Coronary artery (tissue), 2 donors: Measurements from ENCODE around the gene TMEM273.
A peak's percentile ranks its signal among the peaks of the same experiment; 100 is the strongest.

ENCODE experiments used
- DNase-seq: peaks from one replicate; pipeline ENCODE4 v3.0.0-alpha.2; 2017; ENCODE audit warnings: low spot score
- H3K27ac ChIP-seq, 2 donors: fragments of 200-600 bp; sonication (generic); one replicate each; pipeline ENCODE4 v1.5.1; 2016 to 2019
- H3K4me3 ChIP-seq: fragments of 200-600 bp; sonication (generic); 2 replicates; pipeline ENCODE4 v1.5.1; 2016; ENCODE audit warnings: mild to moderate bottlenecking, moderate library complexity
- CTCF ChIP-seq: fragments of 200-600 bp; sonication (generic); IDR thresholded peaks from one replicate; pipeline ENCODE4 v1.5.1; 2019; ENCODE audit warnings: antibody characterized with exemption

The TMEM273 gene, protein sequence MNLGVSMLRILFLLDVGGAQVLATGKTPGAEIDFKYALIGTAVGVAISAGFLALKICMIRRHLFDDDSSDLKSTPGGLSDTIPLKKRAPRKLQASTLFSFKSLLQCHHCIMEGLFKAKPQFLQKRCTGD

GRCh38 chr10:49187950-49188761, at the start of gene TMEM273:
Gene TMEM273 (minus strand): TSS chr10:49188391. CDS start chr10:49188336, 55 bp downstream.
- no peak for TF ChIP-seq CTCF
- Histone ChIP-seq H3K27ac (peak within 1 kb of the TSS in 1 of 2 donors; percentile 78), H3K4me3 (peak within 1 kb of the TSS; percentile 64)
- DNase-seq = peak; percentile 75

GRCh38 chr10:49237985-49238384, 49.8 kb upstream of the TMEM273 start:
- no peak overlapping the region for H3K4me3 ChIP-seq
- no peak for TF ChIP-seq CTCF
- no peak overlapping the region for H3K27ac ChIP-seq
- DNase-seq = no peak

GRCh38 chr10:49235392-49235791, 47.2 kb upstream of the TMEM273 start:
- Histone ChIP-seq H3K4me3 (no peak overlapping the region), H3K27ac (no peak overlapping the region)
- TF ChIP-seq CTCF = no peak
- DNase-seq = no peak

GRCh38 chr10:49231086-49231820, 43.1 kb upstream of the TMEM273 start:
- Histone ChIP-seq H3K27ac (no peak overlapping the region), H3K4me3 (no peak overlapping the region)
- DNase-seq = no peak
- TF ChIP-seq CTCF = no peak

GRCh38 chr10:49230004-49230403, 41.8 kb upstream of the TMEM273 start:
- no peak for DNase-seq
- H3K27ac ChIP-seq = no peak overlapping the region
- TF ChIP-seq CTCF = no peak
- H3K4me3 ChIP-seq = no peak overlapping the region

DNA sequence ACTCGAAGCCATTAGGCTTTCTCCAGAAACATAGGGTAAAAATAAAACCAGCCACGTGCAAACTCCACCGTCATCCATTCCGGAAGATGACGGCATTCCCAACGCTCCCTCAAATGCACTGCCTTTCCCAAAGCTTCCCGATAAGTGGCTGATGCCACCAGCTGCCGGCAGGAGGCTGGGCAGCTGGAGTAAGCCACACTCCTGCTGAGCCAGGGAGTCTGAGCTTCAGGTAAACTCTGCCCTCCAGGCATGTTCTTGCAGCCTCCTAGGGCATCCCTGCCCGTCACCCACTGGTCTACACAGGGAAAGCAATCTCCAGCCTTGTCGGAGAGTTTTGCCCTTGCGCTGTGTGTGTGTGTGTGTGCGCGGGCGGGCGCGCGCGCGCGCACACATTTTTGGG, 40.5 kb upstream of the TMEM273 start:
- TF ChIP-seq CTCF = no peak
- H3K4me3 ChIP-seq = no peak overlapping the region
- no peak for DNase-seq
- no peak overlapping the region for H3K27ac ChIP-seq
